ENCODE measurements around the gene UBE2D2. TPM values are rescaled to one million over a fixed set of nuclear protein-coding genes. Genes with fewer than 3 reads are reported as not detected.

Gene UBE2D2
- total and polyA plus RNA-seq, 10 of the 15 experiments (the other 5 are each of a cell fraction or from before 2014, with no cell fraction given), result 58.6 to 245 (median 128) TPM

GRCh38 chr5:139650031-139650688, 89.0 kb downstream of the UBE2D2 start (continued):
- TF ChIP-seq POLR2AphosphoS2 (IDR thresholded peaks at IDR 0.05; ENCODE audit: low read depth, low read length) (no peak), SMAD5 (IDR thresholded peaks at IDR 0.05; ENCODE audit: low read depth) (no peak), ATF7 (IDR thresholded peaks at IDR 0.05; ENCODE audit: low read depth) (no peak), ESRRA (IDR thresholded peaks at IDR 0.05; ENCODE audit: low read length) (0 out of 2 replicates have a peak, but pooled peaks have one; percentile 17), GABPA (IDR thresholded peaks at IDR 0.05; ENCODE audit: low read depth) (no peak), YBX1 (IDR thresholded peaks at IDR 0.05) (no peak), NR2C2 (IDR thresholded peaks at IDR 0.05; ENCODE audit: borderline replicate concordance, control insufficient read depth, insufficient read length, low read depth) (no peak), SMARCA5 (IDR thresholded peaks at IDR 0.05) (no peak), REST (IDR thresholded peaks at IDR 0.05; ENCODE audit: low read depth, low read length) (no peak), CTCF (IDR thresholded peaks at IDR 0.05 in 2 of 3, conservative IDR thresholded peaks at IDR 0.05 in 1 of 3; ENCODE audit: control insufficient read depth in 2 of 3, extremely low read depth in 1 of 3, insufficient read depth in 1 of 3, low read depth in 3 of 3, low read length in 3 of 3) (peak; percentile 31 to 51 (median 41)), YY1 (IDR thresholded peaks at IDR 0.05; ENCODE audit: low read depth, low read length) (no peak), CHD1 (IDR thresholded peaks at IDR 0.05; ENCODE audit: low read depth, low read length) (no peak), NR2C1 (IDR thresholded peaks at IDR 0.05) (no peak), SP1 (IDR thresholded peaks at IDR 0.05; ENCODE audit: low read depth, low read length) (no peak), HSF1 (IDR thresholded peaks at IDR 0.05; ENCODE audit: low read depth, low read length) (no peak), IRF5 (IDR thresholded peaks at IDR 0.05; ENCODE audit: borderline replicate concordance) (no peak), RAD21 (IDR thresholded peaks at IDR 0.05; ENCODE audit: insufficient read depth, low read depth, low read length) (peak; percentile 28; the same call in 1 of the 2 replicates), EGR1 (IDR thresholded peaks at IDR 0.05; ENCODE audit: borderline replicate concordance in 1 of 2, low read depth in 2 of 2, low read length in 2 of 2) (peak in 1 of 2 experiments; percentile 68; a peak in 2 of 3 replicates), SREBF1 (IDR thresholded peaks at IDR 0.05; ENCODE audit: low read length) (no peak), ZSCAN29 (IDR thresholded peaks at IDR 0.05) (no peak), KDM1A (IDR thresholded peaks at IDR 0.05; ENCODE audit: borderline replicate concordance) (no peak), TCF7 (IDR thresholded peaks at IDR 0.05; ENCODE audit: borderline replicate concordance) (no peak), ZNF217 (IDR thresholded peaks at IDR 0.05) (no peak), POLR2A (IDR thresholded peaks at IDR 0.05; ENCODE audit: low read depth, low read length) (peak; percentile 9; the same call in 1 of the 2 replicates), SREBF2 (IDR thresholded peaks at IDR 0.05; ENCODE audit: low read length) (no peak)
